Gastroesophageal sphincter (tissue), 3 donors: ENCODE data around the gene NFKBIZ.

ENCODE experiments used
- CTCF ChIP-seq, 4 experiments: fragments of 200-600 bp in 2 of 4; fragments of 450-650 bp in 2 of 4; sonication (generic) in 1 of 4; IDR thresholded peaks; one replicate each; pipeline ENCODE4 v1.5.1; 2017 to 2019; ENCODE audit warnings: antibody characterized with exemption in 4 of 4, mild to moderate bottlenecking in 2 of 4, moderate library complexity in 2 of 4
- POLR2A ChIP-seq, 2 donors: fragments of 450-650 bp; IDR thresholded peaks; one replicate each; pipeline ENCODE4 v1.6.1; 2017; ENCODE audit warnings: antibody characterized with exemption in 2 of 2, mild to moderate bottlenecking in 2 of 2, moderate library complexity in 1 of 2
- POLR2AphosphoS5 ChIP-seq: sonication (generic); formaldehyde crosslinking; IDR thresholded peaks from one replicate; pipeline ENCODE4 v1.6.1; 2017; ENCODE audit warnings: antibody characterized with exemption

- TF ChIP-seq CTCF (IDR thresholded peaks at IDR 0.05) (peak; percentile 49 to 65 (median 60)), POLR2A (IDR thresholded peaks at IDR 0.05) (no peak), POLR2AphosphoS5 (no peak)
These were observed 35.4 kb upstream of the NFKBIZ start for GRCh38 chr3:101813817-101814440.
